Stimulated activated CD8-positive, alpha-beta memory T cell treated with anti-CD3 and anti-CD28 coated beads, Interleukin-4, amount 100 ng/mL, for 24 hours (primary cell): Measurements from ENCODE around the gene ABHD11.
"Not testable (repeated sequence)": the region's sequence is repeated elsewhere in the genome, so short reads cannot be mapped to it uniquely, and the experiment has no call there.

Source experiments
- DNase-seq: peaks from one replicate; pipeline ENCODE4 v3.0.0-alpha.2; 2020; ENCODE audit warnings: low read depth

ABHD11 gene

GRCh38 chr7:73742753-73743641 lies 4.4 kb upstream of the ABHD11 start:
- no peak for DNase-seq

GRCh38 chr7:73742338-73742752 lies 3.7 kb upstream of the ABHD11 start:
- no peak for DNase-seq

- DNase-seq: no peak
These were observed 3.0 kb upstream of the ABHD11 start for GRCh38 chr7:73741600-73741999.

- DNase-seq: no peak
These were observed 2.2 kb upstream of the ABHD11 start for GRCh38 chr7:73740771-73741170.

- DNase-seq: no peak
These were observed 1.6 kb upstream of the ABHD11 start for GRCh38 chr7:73740212-73740611.

GRCh38 chr7:73739387-73739767 lies 775 bp upstream of the ABHD11 start:
- no peak for DNase-seq

GRCh38 chr7:73738220-73738611 lies 386 bp downstream of the ABHD11 start:
- peak; percentile 52 for DNase-seq

- DNase-seq: no peak
These were observed 947 bp downstream of the ABHD11 start for GRCh38 chr7:73737491-73738219.

GRCh38 chr7:73736885-73737284 lies 1.7 kb downstream of the ABHD11 start:
- no peak for DNase-seq

GRCh38 chr7:73735528-73735905 lies 3.1 kb downstream of the ABHD11 start:
- no peak for DNase-seq

- peak; percentile 67 for DNase-seq
These were observed 3.7 kb downstream of the ABHD11 start for GRCh38 chr7:73734619-73735527.

- no peak for DNase-seq
These were observed 6.2 kb downstream of the ABHD11 start for GRCh38 chr7:73732397-73732796.

- no peak for DNase-seq
These were observed 8.1 kb downstream of the ABHD11 start for GRCh38 chr7:73730485-73730884.

- no peak for DNase-seq
These were observed 10.1 kb downstream of the ABHD11 start for GRCh38 chr7:73728551-73728950.

- no peak for DNase-seq
These were observed 10.7 kb downstream of the ABHD11 start for GRCh38 chr7:73727952-73728351.

- DNase-seq: no peak
These were observed 12.5 kb downstream of the ABHD11 start for GRCh38 chr7:73726083-73726466.

GRCh38 chr7:73723813-73724212 lies 14.8 kb downstream of the ABHD11 start:
- no peak for DNase-seq

- no peak for DNase-seq
These were observed 15.8 kb downstream of the ABHD11 start for GRCh38 chr7:73722785-73723184.

GRCh38 chr7:73722182-73722581 lies 16.4 kb downstream of the ABHD11 start:
- DNase-seq: not testable (repeated sequence)

- no peak for DNase-seq
These were observed 17.2 kb downstream of the ABHD11 start for GRCh38 chr7:73721377-73721817.

GRCh38 chr7:73720443-73720842 lies 18.2 kb downstream of the ABHD11 start:
- not testable (repeated sequence) for DNase-seq

GRCh38 chr7:73719806-73720169 lies 18.8 kb downstream of the ABHD11 start:
- DNase-seq: no peak
